Measurements from ENCODE around the gene B9D2. TPM values are rescaled to one million over a fixed set of nuclear protein-coding genes. Genes with fewer than 3 reads are reported as not detected.

Gene B9D2
- total RNA-seq, 2 experiments from 2014 or later: 21.1 to 26.8 TPM

DNA sequence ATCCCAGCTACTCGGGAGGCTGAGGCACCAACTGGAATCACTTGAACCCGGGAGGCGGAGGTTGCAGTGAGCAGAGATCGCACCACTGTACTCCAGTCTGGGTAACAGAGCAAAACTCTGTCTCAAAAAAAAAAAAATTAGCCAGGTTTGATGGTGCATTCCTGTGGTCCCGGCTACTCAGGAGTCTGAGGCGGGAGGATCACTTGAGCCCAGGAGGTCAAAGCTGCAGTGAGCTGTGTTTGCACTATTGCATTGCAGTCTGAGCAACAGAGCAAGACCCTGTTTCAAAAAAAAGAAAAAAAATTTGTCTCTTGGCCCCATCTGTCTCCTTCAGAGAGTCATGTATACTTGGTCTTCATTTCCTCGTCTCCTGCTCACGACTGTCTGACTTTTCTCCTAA is 52.3 kb downstream of the B9D2 start:
- ChIA-PET POLR2A (interaction anchor here (0.8 to 12.9 kb wide), 2 partner anchors 40 to 48 kb away, joined by 3 to 314 read pairs; partner anchors contain the start of gene HNRNPUL1), CTCF (interaction anchor here (1.4 kb wide), 1 partner anchor 49 kb away, joined by 5 read pairs; no protein-coding TSS in a partner anchor)
- H3K27ac ChIP-seq (ENCODE audit: low read depth in 1 of 2, low read length in 2 of 2): no peak overlapping the region
- H3K4me1 ChIP-seq (ENCODE audit: insufficient read depth, low read length): peaks cover 69% of the 10 kb centered on the region
- H3K36me3 Mint-ChIP-seq (ENCODE audit: low read depth): peaks cover 75% of the 10 kb centered on the region
- H3K4me1 Mint-ChIP-seq (ENCODE audit: low read depth): peaks cover 73% of the 10 kb centered on the region
- ATAC-seq (ENCODE audit: poor library complexity) (no peak), DNase-seq (no peak)
- intact Hi-C loops (cut with DNase I, micrococcal nuclease): loop anchor here in 1 of 2 experiments (2.0 to 5.0 kb wide), 2 partner anchors 15 to 126 kb away; partner anchors contain the start of gene DMAC2
- H3K9me3 ChIP-seq (ENCODE audit: control insufficient read depth in 1 of 2, insufficient read depth in 1 of 2, low read length in 2 of 2): no peaks in the 10 kb centered on the region
- TF ChIP-seq, protein P1, sequence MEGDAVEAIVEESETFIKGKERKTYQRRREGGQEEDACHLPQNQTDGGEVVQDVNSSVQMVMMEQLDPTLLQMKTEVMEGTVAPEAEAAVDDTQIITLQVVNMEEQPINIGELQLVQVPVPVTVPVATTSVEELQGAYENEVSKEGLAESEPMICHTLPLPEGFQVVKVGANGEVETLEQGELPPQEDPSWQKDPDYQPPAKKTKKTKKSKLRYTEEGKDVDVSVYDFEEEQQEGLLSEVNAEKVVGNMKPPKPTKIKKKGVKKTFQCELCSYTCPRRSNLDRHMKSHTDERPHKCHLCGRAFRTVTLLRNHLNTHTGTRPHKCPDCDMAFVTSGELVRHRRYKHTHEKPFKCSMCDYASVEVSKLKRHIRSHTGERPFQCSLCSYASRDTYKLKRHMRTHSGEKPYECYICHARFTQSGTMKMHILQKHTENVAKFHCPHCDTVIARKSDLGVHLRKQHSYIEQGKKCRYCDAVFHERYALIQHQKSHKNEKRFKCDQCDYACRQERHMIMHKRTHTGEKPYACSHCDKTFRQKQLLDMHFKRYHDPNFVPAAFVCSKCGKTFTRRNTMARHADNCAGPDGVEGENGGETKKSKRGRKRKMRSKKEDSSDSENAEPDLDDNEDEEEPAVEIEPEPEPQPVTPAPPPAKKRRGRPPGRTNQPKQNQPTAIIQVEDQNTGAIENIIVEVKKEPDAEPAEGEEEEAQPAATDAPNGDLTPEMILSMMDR (IDR thresholded peaks at IDR 0.05): no peak
- peak overlapping the region; percentile 75 for H3K4me3 Mint-ChIP-seq
- H3K4me3 ChIP-seq (ENCODE audit: low read length): no peak overlapping the region
- no peaks in the 10 kb centered on the region for H3K27me3 ChIP-seq (ENCODE audit: control insufficient read depth in 1 of 2, insufficient read depth in 2 of 2, low read length in 2 of 2)
- H3K36me3 ChIP-seq (ENCODE audit: insufficient read depth, low read length): peaks cover 31% of the 10 kb centered on the region
- peak overlapping the region; percentile 97 for H3K27ac Mint-ChIP-seq
- no peaks in the 10 kb centered on the region for H3K27me3 Mint-ChIP-seq
- H3K9me3 Mint-ChIP-seq: no peaks in the 10 kb centered on the region

DNA sequence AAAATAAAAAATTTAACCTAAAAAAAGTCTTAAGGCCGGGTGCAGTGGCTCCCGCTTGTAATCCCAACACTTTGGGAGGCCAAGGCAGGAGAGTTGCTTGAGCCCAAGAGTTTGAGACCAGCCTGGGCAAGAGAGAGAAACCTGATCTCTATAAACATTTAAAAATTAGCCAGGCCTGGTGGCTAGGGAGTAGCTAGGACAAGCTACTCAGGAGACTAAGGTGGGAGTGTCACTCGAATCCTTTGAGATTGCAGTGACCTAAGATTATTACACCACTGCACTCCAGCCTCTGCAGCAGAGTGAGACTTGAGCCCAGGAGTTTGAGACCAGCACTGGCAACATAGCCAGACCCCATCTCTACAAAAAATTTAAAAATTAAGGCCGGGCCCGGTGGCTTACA is 52.9 kb downstream of the B9D2 start:
- Histone ChIP-seq H3K4me1 (ENCODE audit: insufficient read depth, low read length) (peaks cover 74% of the 10 kb centered on the region), H3K4me3 (ENCODE audit: low read length) (peak overlapping the region; percentile 64), H3K9me3 (ENCODE audit: control insufficient read depth in 1 of 2, insufficient read depth in 1 of 2, low read length in 2 of 2) (no peaks in the 10 kb centered on the region), H3K36me3 (ENCODE audit: insufficient read depth, low read length) (peaks cover 31% of the 10 kb centered on the region), H3K27ac (ENCODE audit: low read depth in 1 of 2, low read length in 2 of 2) (no peak overlapping the region), H3K27me3 (ENCODE audit: control insufficient read depth in 1 of 2, insufficient read depth in 2 of 2, low read length in 2 of 2) (no peaks in the 10 kb centered on the region)
- H3K4me1 Mint-ChIP-seq (ENCODE audit: low read depth): peaks cover 74% of the 10 kb centered on the region
- H3K36me3 Mint-ChIP-seq (ENCODE audit: low read depth): peaks cover 75% of the 10 kb centered on the region
- ATAC-seq (ENCODE audit: poor library complexity): no peak
- TF ChIP-seq, protein P1 (IDR thresholded peaks at IDR 0.05): no peak
- intact Hi-C loops (cut with DNase I, micrococcal nuclease): loop anchor here in 1 of 2 experiments (2.0 to 5.0 kb wide), 2 partner anchors 16 to 126 kb away; partner anchors contain the start of gene DMAC2
- H3K27me3 Mint-ChIP-seq: no peaks in the 10 kb centered on the region
- no peak for DNase-seq
- peak overlapping the region; percentile 95 for H3K4me3 Mint-ChIP-seq
- ChIA-PET POLR2A (interaction anchor here (0.8 to 12.9 kb wide), 4 partner anchors 16 to 53 kb away, joined by 3 to 314 read pairs (median 18); partner anchors contain the start of genes B9D2 and HNRNPUL1), CTCF (interaction anchor here (1.4 kb wide), 1 partner anchor 49 kb away, joined by 5 read pairs; no protein-coding TSS in a partner anchor)
- peak overlapping the region; percentile 97 for H3K27ac Mint-ChIP-seq
- no peaks in the 10 kb centered on the region for H3K9me3 Mint-ChIP-seq

DNA sequence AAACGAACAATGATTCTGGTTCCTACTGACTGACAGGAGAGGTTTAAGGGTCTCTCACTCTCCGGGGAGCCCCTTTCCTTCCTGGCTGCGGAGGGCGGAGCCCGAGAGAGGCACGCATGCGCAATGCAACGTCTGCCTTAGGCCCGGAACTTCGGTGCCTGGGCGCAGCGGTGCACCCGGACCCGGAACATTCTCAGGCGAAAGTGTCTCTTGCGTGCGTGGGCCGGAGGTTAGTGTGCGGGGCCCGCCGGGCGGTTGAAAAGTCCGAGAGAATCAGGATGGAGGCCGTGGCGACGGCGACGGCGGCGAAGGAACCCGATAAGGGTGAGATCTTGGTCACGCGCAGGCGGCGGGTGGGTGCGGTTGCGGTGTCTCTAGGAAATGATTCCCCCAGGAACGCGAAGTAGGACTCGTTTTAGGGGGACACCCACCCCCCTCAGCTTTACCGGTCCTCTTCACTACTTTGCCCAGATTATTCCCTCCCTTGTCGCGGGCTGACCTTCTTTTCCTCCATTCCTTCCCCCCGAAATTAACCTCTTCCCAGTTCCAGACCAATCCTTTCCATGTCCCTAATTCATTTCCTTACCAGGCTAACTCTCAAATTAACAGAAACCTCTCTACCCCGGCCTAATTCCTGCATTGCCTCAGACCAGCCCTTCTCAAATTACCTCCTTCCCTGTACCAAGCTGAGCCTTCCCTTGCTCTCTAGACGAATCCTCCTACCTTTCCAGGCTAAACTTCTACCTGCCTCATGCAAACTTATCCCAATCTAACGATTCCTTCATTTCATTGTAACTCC is 53.7 kb downstream of the B9D2 start, which contains the start of gene CCDC97:
TSS of gene CCDC97 (plus strand) at position 140 of the 799 bp plus-strand sequence. CDS start at position 279, 139 bp downstream.
- Mint-ChIP-seq H3K4me1 (ENCODE audit: low read depth) (peaks cover 80% of the 10 kb centered on the region), H3K36me3 (ENCODE audit: low read depth) (peaks cover 79% of the 10 kb centered on the region), H3K9me3 (no peaks in the 10 kb centered on the region), H3K4me3 (peak within 1 kb of the TSS; percentile 95), H3K27ac (peak within 1 kb of the TSS; percentile 97), H3K27me3 (no peaks in the 10 kb centered on the region)
- Histone ChIP-seq H3K36me3 (ENCODE audit: insufficient read depth, low read length) (peaks cover 36% of the 10 kb centered on the region), H3K4me3 (ENCODE audit: low read length) (peak within 1 kb of the TSS; percentile 64), H3K27me3 (ENCODE audit: control insufficient read depth in 1 of 2, insufficient read depth in 2 of 2, low read length in 2 of 2) (no peaks in the 10 kb centered on the region), H3K4me1 (ENCODE audit: insufficient read depth, low read length) (peaks cover 80% of the 10 kb centered on the region), H3K27ac (ENCODE audit: low read depth in 1 of 2, low read length in 2 of 2) (peak within 1 kb of the TSS; percentile 95 to 97), H3K9me3 (ENCODE audit: control insufficient read depth in 1 of 2, insufficient read depth in 1 of 2, low read length in 2 of 2) (no peaks in the 10 kb centered on the region)
- intact Hi-C loops (cut with DNase I, micrococcal nuclease): loop anchor here in 1 of 2 experiments (2.0 to 5.0 kb wide), 2 partner anchors 17 to 127 kb away; partner anchors contain the start of gene DMAC2
- DNase-seq: peak; percentile 80 to 94 (median 88)
- ChIA-PET CTCF (interaction anchor here (1.4 to 5.0 kb wide), 5 partner anchors 17 to 106 kb away, joined by 4 to 43 read pairs (median 20); partner anchors contain the start of genes HNRNPUL1 and TGFB1), POLR2A (interaction anchor here (0.7 to 12.9 kb wide), 9 partner anchors 9 to 54 kb away, joined by 3 to 314 read pairs (median 4); partner anchors contain the start of genes B9D2, HNRNPUL1 and TGFB1)
- TF ChIP-seq, protein P1 (IDR thresholded peaks at IDR 0.05): no peak
- ATAC-seq (ENCODE audit: poor library complexity): peak; percentile 55
